Smooth muscle cell (in vitro differentiated cells): ENCODE measurements around the gene RBFOX2. TPM values are rescaled to one million over a fixed set of nuclear protein-coding genes. Genes with fewer than 3 reads are reported as not detected.
A peak's percentile ranks its signal among the peaks of the same experiment; 100 is the strongest.

Experiments used
- DNase-seq: peaks from one replicate; lab custom pipeline; 2025; ENCODE audit not compliant: unreplicated experiment; lab: John Stamatoyannopoulos, UW
- H2AFZ ChIP-seq: fragments of 200-600 bp; sonication (generic); 2 replicates; pipeline ENCODE4 v1.6.0; 2016; ENCODE audit warnings: antibody characterized with exemption, low read depth, mild to moderate bottlenecking
- H3F3A ChIP-seq: fragments of 200-600 bp; sonication (generic); 2 replicates; pipeline ENCODE4 v1.6.0; 2017; ENCODE audit warnings: antibody characterized with exemption, low read depth
- H3K27ac ChIP-seq: fragments of 200-600 bp; sonication (generic); 2 replicates; pipeline ENCODE4 v1.5.1; 2016; ENCODE audit warnings: low read depth, mild to moderate bottlenecking
- H3K27me3 ChIP-seq: fragments of 200-600 bp; sonication (generic); 2 replicates; pipeline ENCODE4 v1.6.1; 2016; ENCODE audit warnings: low read depth, mild to moderate bottlenecking
- H3K36me3 ChIP-seq: fragments of 200-600 bp; sonication (generic); 2 replicates; pipeline ENCODE4 v1.5.1; 2016; ENCODE audit warnings: low read depth
- H3K4me1 ChIP-seq: fragments of 200-600 bp; sonication (generic); 2 replicates; pipeline ENCODE4 v1.5.1; 2016; ENCODE audit warnings: low read depth
- H3K4me2 ChIP-seq: fragments of 200-600 bp; sonication (generic); 2 replicates; pipeline ENCODE4 v1.6.0; 2016; ENCODE audit warnings: mild to moderate bottlenecking
- H3K4me3 ChIP-seq: fragments of 200-600 bp; sonication (generic); 2 replicates; pipeline ENCODE4 v1.5.1; 2016; ENCODE audit warnings: mild to moderate bottlenecking
- H3K79me2 ChIP-seq: fragments of 200-600 bp; sonication (generic); 2 replicates; pipeline ENCODE4 v1.6.0; 2016; ENCODE audit warnings: low read depth, mild to moderate bottlenecking
- H3K9ac ChIP-seq: fragments of 200-600 bp; sonication (generic); 2 replicates; pipeline ENCODE4 v1.6.0; 2016; ENCODE audit warnings: low read depth
- H3K9me3 ChIP-seq: fragments of 200-600 bp; sonication (generic); replicated peaks from 2 replicates; pipeline ENCODE4 v1.5.1; 2016; ENCODE audit warnings: low read depth
- H4K20me1 ChIP-seq: fragments of 200-600 bp; sonication (generic); 2 replicates; pipeline ENCODE4 v1.6.0; 2016; ENCODE audit warnings: low read depth
- WGBS: methylation state at CpG from one replicate; pipeline ENCODE4 v1.1.7; 2016; ENCODE audit warnings: low lambda C conversion rate; 5-methylcytosine and 5-hydroxymethylcytosine counted together
- polyA plus RNA-seq: library from polyadenylated mRNA; unstranded; fragments of >200 nt; fragmentation: Nextera tagmentation; extraction: Ambion mirVana; gene quantifications from 2 replicates; pipeline ENCODE4 v1.2.1, GENCODE V29; 2016
- total RNA-seq: library from RNA; depleted of rRNA; stranded (reverse); fragments of >200 nt; gene quantifications from 2 replicates; pipeline ENCODE4 v1.2.3, GENCODE V29; 2014
- TF ChIP-seq, protein P1 (sequence below): fragments of 200-600 bp; sonication (generic); IDR thresholded peaks from 2 replicates; pipeline ENCODE4 v1.5.1; 2017; ENCODE audit warnings: borderline replicate concordance, mild to moderate bottlenecking, antibody characterized with exemption; ENCODE audit not compliant: insufficient read depth, poor library complexity, severe bottlenecking

RBFOX2 gene
- total and polyA plus RNA-seq, 2 experiments from 2014 or later, result 128 to 144 TPM

DNA sequence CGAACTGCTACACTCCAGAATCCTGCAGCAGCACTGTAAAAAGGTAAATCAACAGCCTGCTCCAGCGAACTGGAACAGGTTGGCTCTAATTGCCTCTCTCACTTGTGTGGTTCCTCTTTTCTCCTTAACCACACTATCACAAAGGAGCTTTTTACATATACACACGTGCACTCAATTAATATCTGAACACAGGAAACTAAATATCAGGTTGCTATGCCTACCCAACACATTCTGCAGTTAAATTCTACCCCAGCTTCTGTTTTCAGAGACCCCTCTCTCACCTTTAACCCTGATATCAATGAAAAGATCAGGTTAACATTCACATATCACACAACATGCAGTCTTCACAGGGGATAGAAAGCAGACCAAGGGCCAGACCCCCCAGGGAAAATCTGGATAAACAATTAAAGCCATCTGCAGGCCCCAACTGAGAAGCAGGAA, 11.0 kb downstream of the RBFOX2 start:
- Histone ChIP-seq H3K4me1 (peaks cover 23% of the 10 kb centered on the region), H3K27me3 (no peaks in the 10 kb centered on the region), H3K36me3 (no peaks in the 10 kb centered on the region), H3K27ac (no peak overlapping the region), H3K4me3 (no peak overlapping the region), H3K9ac (no peak overlapping the region), H4K20me1 (peaks cover 92% of the 10 kb centered on the region), H3K79me2 (peaks cover 94% of the 10 kb centered on the region), H3K4me2 (peak overlapping the region; percentile 0), H3K9me3 (no peaks in the 10 kb centered on the region), H3F3A (peaks cover 16% of the 10 kb centered on the region), H2AFZ (no peak overlapping the region)
- TF ChIP-seq, protein P1, sequence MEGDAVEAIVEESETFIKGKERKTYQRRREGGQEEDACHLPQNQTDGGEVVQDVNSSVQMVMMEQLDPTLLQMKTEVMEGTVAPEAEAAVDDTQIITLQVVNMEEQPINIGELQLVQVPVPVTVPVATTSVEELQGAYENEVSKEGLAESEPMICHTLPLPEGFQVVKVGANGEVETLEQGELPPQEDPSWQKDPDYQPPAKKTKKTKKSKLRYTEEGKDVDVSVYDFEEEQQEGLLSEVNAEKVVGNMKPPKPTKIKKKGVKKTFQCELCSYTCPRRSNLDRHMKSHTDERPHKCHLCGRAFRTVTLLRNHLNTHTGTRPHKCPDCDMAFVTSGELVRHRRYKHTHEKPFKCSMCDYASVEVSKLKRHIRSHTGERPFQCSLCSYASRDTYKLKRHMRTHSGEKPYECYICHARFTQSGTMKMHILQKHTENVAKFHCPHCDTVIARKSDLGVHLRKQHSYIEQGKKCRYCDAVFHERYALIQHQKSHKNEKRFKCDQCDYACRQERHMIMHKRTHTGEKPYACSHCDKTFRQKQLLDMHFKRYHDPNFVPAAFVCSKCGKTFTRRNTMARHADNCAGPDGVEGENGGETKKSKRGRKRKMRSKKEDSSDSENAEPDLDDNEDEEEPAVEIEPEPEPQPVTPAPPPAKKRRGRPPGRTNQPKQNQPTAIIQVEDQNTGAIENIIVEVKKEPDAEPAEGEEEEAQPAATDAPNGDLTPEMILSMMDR, result no peak
- WGBS, result 80% methylated on average over 3 of the region's 3 CpGs
- DNase-seq, result no peak

DNA sequence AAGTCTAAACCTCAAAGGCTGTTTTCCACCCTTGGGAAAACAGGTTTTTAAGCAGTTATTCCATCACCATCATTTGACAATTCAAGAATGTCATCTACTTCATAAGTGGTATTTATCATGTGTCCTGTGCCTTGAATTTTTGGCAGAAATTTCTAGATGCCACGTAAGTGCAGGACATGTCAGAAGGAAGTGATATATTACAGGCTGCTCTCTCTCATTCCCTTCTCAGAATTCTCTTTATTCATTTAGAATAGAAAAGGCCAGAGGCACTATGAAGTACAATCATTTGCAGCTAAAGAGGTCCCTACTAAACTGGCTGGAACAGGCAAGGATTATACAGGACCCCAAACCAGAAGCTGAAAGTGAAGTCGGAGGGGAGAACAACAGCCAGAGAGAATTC, 11.9 kb downstream of the RBFOX2 start:
- no peak for DNase-seq
- Histone ChIP-seq H4K20me1 (peaks cover 92% of the 10 kb centered on the region), H3F3A (peaks cover 16% of the 10 kb centered on the region), H3K4me3 (no peak overlapping the region), H3K9me3 (no peaks in the 10 kb centered on the region), H3K9ac (no peak overlapping the region), H3K27ac (peak overlapping the region; percentile 21), H3K36me3 (no peaks in the 10 kb centered on the region), H3K79me2 (peaks cover 99% of the 10 kb centered on the region), H2AFZ (no peak overlapping the region), H3K27me3 (no peaks in the 10 kb centered on the region), H3K4me1 (peaks cover 23% of the 10 kb centered on the region), H3K4me2 (no peak overlapping the region)
- 66% methylated on average over 2 of the region's 2 CpGs for WGBS
- TF ChIP-seq, protein P1, result no peak

DNA sequence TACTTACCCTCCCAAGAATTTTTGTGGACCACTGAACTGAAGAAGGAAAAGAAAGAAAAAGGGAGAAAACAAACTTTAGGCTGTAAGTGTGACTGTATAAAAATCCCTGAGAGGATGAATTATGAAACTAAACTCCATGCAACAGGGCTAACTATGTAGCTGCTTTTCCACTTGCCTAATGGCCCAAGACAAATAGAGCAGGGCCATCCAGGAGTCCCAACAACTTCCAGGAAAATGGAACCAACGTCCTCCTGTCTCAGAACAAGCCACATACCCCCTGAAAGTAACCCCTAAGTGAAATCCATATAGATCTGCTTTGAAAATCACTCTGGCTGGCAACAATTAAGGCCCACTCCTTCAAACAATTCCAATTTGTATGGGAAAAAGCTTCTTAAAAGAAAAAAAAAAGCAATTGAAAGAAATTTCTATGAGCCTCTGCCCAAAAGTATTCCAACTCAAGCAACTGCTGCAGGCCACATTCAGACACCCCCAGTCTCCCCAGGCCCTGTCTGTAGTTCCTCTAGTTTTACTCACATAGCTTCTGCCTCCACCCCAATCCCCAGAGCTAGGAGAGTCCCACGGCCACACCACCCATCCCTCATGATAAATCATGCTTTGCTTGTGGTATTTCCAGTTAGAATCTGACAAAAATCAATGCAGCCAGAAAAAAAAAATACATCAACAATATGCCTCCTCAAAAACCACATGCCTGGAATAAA, 12.7 kb downstream of the RBFOX2 start:
- H3K9me3 ChIP-seq, result no peaks in the 10 kb centered on the region
- no peak overlapping the region for H2AFZ ChIP-seq
- no peaks in the 10 kb centered on the region for H3K36me3 ChIP-seq
- peaks cover 92% of the 10 kb centered on the region for H4K20me1 ChIP-seq
- H3F3A ChIP-seq, result peaks cover 11% of the 10 kb centered on the region
- peaks cover 99% of the 10 kb centered on the region for H3K79me2 ChIP-seq
- no peak overlapping the region for H3K9ac ChIP-seq
- 35% methylated on average over 2 of the region's 2 CpGs for WGBS
- peaks cover 26% of the 10 kb centered on the region for H3K4me1 ChIP-seq
- H3K27me3 ChIP-seq, result no peaks in the 10 kb centered on the region
- peak overlapping the region; percentile 26 for H3K4me2 ChIP-seq
- no peak overlapping the region for H3K4me3 ChIP-seq
- TF ChIP-seq, protein P1, result no peak
- H3K27ac ChIP-seq, result peak overlapping the region; percentile 15
- DNase-seq, result no peak

DNA sequence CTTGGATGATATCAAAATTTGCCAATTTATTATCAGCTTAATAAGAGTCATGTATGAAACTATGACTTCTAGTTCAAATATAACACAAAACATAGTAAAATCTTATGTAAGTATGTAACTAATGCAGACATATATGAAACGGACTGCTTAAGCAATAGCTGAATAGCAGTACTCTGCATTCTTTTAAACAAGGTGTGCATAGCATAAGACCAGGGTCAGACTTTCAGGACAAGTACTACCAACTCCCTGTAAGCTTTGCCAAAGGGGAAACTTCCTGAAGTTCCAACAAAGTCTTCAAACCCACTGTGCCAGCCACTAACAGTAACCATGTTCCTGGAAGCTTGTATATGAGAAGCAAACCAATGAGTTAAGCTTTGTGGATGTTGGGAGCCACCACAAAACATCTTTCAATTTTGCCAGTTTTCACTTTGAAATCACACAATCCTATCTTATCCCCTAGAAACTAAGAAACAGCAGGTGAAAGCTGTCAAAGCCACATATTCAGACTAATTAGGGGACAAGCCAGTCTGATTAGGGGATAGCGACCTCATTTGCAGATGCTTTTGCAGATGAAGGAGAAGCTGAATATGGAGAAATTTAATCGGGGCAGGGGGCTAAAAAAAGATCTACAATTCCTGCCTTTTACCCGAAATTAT, 13.3 kb downstream of the RBFOX2 start:
- no peak for DNase-seq
- H3K27ac ChIP-seq, result no peak overlapping the region
- TF ChIP-seq, protein P1, result no peak
- H3K4me2 ChIP-seq, result no peak overlapping the region
- no peak overlapping the region for H3K4me3 ChIP-seq
- WGBS, result 86% methylated on average over 4 of the region's 4 CpGs
- H4K20me1 ChIP-seq, result peaks cover 96% of the 10 kb centered on the region
- no peaks in the 10 kb centered on the region for H3K27me3 ChIP-seq
- H3K9ac ChIP-seq, result no peak overlapping the region
- H3K79me2 ChIP-seq, result peaks cover 94% of the 10 kb centered on the region
- H3K4me1 ChIP-seq, result peaks cover 33% of the 10 kb centered on the region
- H3F3A ChIP-seq, result peaks cover 11% of the 10 kb centered on the region
- H2AFZ ChIP-seq, result no peak overlapping the region
- no peaks in the 10 kb centered on the region for H3K9me3 ChIP-seq
- H3K36me3 ChIP-seq, result no peaks in the 10 kb centered on the region
